SK-N-SH (cell line): ENCODE results near the gene DNAJB1. TPM values are rescaled to one million over a fixed set of nuclear protein-coding genes. Genes with fewer than 3 reads are reported as not detected.

ENCODE experiments used
- CTCF ChIA-PET: fragments of 300-600, 350-600 bp; formaldehyde crosslinking; extraction: SDS; loops from one replicate; lab custom pipeline; 2021; lab: Yijun Ruan, JAX
- POLR2A ChIA-PET: fragments of 350-600 bp; sonication (Branson Sonifier 250); formaldehyde crosslinking; extraction: SDS; loops from one replicate; lab custom pipeline; 2020; ENCODE audit warnings: antibody characterized with exemption, inconsistent platforms; lab: Yijun Ruan, JAX
- DNase-seq: peaks from one replicate; pipeline ENCODE4 v3.0.0; 2012
- H2AFZ ChIP-seq: fragments of 200-600 bp; sonication (generic); 2 replicates; pipeline ENCODE4 v1.8.1; 2016; ENCODE audit warnings: antibody characterized with exemption, mild to moderate bottlenecking, low read depth
- H3F3A ChIP-seq: fragments of 200-600 bp; sonication (generic); replicated peaks from 2 replicates; pipeline ENCODE3; 2016; ENCODE audit warnings: antibody characterized with exemption, mild to moderate bottlenecking; ENCODE audit not compliant: insufficient read depth
- H3K27ac ChIP-seq, 2 experiments: fragments of 200-500 bp in 1 of 2; fragments of 200-600 bp in 1 of 2; sonication (Bioruptor generic) in 1 of 2; sonication (generic), shearing (Covaris generic) in 1 of 2; 2 replicates each; pipeline versions ENCODE4 v1.5.1 to v1.6.1; 2014 to 2016; ENCODE audit warnings: low read depth in 2 of 2, inconsistent platforms in 1 of 2, low read length in 1 of 2, mild to moderate bottlenecking in 1 of 2, mixed read lengths in 1 of 2
- H3K27me3 ChIP-seq: fragments of 200-600 bp; sonication (generic), shearing (Covaris generic); 2 replicates; pipeline ENCODE4 v1.6.1; 2016; ENCODE audit warnings: mixed run types; ENCODE audit not compliant: insufficient read depth
- H3K36me3 ChIP-seq, 2 experiments: fragments of 200-500 bp in 1 of 2; fragments of 200-600 bp in 1 of 2; sonication (Bioruptor generic) in 1 of 2; sonication (generic) in 1 of 2; replicated peaks in 1 of 2; 2 replicates each; pipeline versions ENCODE3 to v1.5.1; 2014 to 2016; ENCODE audit warnings: low read length in 1 of 2, mild to moderate bottlenecking in 1 of 2; ENCODE audit not compliant: insufficient read depth in 2 of 2, control insufficient read depth in 1 of 2
- H3K4me1 ChIP-seq, 2 experiments: fragments of 200-500 bp in 1 of 2; fragments of 200-600 bp in 1 of 2; sonication (Bioruptor generic) in 1 of 2; sonication (generic), shearing (Covaris generic) in 1 of 2; 2 replicates each; pipeline versions ENCODE4 v1.5.1 to v1.6.1; 2014 to 2016; ENCODE audit warnings: low read depth in 1 of 2, low read length in 1 of 2, mixed run types in 1 of 2; ENCODE audit not compliant: insufficient read depth in 2 of 2, control insufficient read depth in 1 of 2
- H3K4me2 ChIP-seq: fragments of 200-600 bp; sonication (generic), shearing (Covaris generic); 2 replicates; pipeline ENCODE4 v1.6.1; 2017; ENCODE audit warnings: mixed run types
- H3K4me3 ChIP-seq, 2 experiments: fragments of 200-500 bp in 1 of 2; fragments of 200-600 bp in 1 of 2; sonication (Bioruptor generic) in 1 of 2; sonication (generic), shearing (Covaris generic) in 1 of 2; 2 replicates each; pipeline versions ENCODE4 v1.5.1 to v1.8.1; 2014 to 2016; ENCODE audit warnings: low read depth in 2 of 2, inconsistent platforms in 1 of 2, low read length in 1 of 2, mild to moderate bottlenecking in 1 of 2, mixed read lengths in 1 of 2, moderate library complexity in 1 of 2
- H3K79me2 ChIP-seq: fragments of 200-600 bp; sonication (generic); 2 replicates; pipeline ENCODE4 v1.8.1; 2017; ENCODE audit warnings: mild to moderate bottlenecking; ENCODE audit not compliant: insufficient read depth
- H3K9ac ChIP-seq: fragments of 200-600 bp; sonication (generic); 2 replicates; pipeline ENCODE4 v1.6.1; 2017; ENCODE audit warnings: mixed run types
- H3K9me2 ChIP-seq: fragments of 200-600 bp; sonication (generic); 2 replicates; pipeline ENCODE4 v1.6.1; 2017; ENCODE audit warnings: mixed run types
- H3K9me3 ChIP-seq: fragments of 200-600 bp; sonication (generic); 2 replicates; pipeline ENCODE4 v1.6.1; 2017; ENCODE audit warnings: mixed run types, mild to moderate bottlenecking, moderate library complexity
- H4K20me1 ChIP-seq: fragments of 200-600 bp; sonication (generic); 2 replicates; pipeline ENCODE4 v1.6.1; 2017; ENCODE audit warnings: mild to moderate bottlenecking, mixed run types; ENCODE audit not compliant: insufficient read depth
- CHD2 ChIP-seq: fragments of 150-350 bp; IDR thresholded peaks from 2 replicates; pipeline ENCODE4 v1.6.1; 2018; ENCODE audit warnings: low read length; ENCODE audit not compliant: partially characterized antibody
- ELF1 ChIP-seq: IDR thresholded peaks from 2 replicates; pipeline ENCODE4 v1.4.0; 2012
- EP300 ChIP-seq, 2 experiments: IDR thresholded peaks; 2 replicates each; pipeline versions ENCODE4 v1.4.0 to v1.6.1; 2012; ENCODE audit warnings: borderline replicate concordance in 1 of 2, low read depth in 1 of 2, low read length in 1 of 2
- EZH2phosphoT487 ChIP-seq: fragments of 200-600 bp; sonication (generic); IDR thresholded peaks from 2 replicates; pipeline ENCODE4 v1.6.1; 2017; ENCODE audit warnings: low read depth, mixed run types, mild to moderate bottlenecking, antibody characterized with exemption, moderate library complexity, borderline replicate concordance
- FOSL2 ChIP-seq: IDR thresholded peaks from 2 replicates; pipeline ENCODE4 v1.4.0; 2012; ENCODE audit warnings: low read depth, mild to moderate bottlenecking, moderate library complexity, borderline replicate concordance
- FOXJ3 ChIP-seq: sonication (generic); formaldehyde crosslinking; IDR thresholded peaks from 2 replicates; pipeline ENCODE4 v1.5.1; 2020; ENCODE audit warnings: mild to moderate bottlenecking, missing genetic modification reagents
- FOXM1 ChIP-seq: IDR thresholded peaks from 2 replicates; pipeline ENCODE4 v1.4.0; 2012; ENCODE audit warnings: low read depth, mild to moderate bottlenecking
- GABPA ChIP-seq: IDR thresholded peaks from 2 replicates; pipeline ENCODE4 v1.4.0; 2012; ENCODE audit warnings: low read depth, mild to moderate bottlenecking
- GATA2 ChIP-seq: sonication (generic); formaldehyde crosslinking; IDR thresholded peaks from 2 replicates; pipeline ENCODE4 v1.5.0; 2020; ENCODE audit warnings: mild to moderate bottlenecking, missing genetic modification reagents
- JUND ChIP-seq: IDR thresholded peaks from 2 replicates; pipeline ENCODE4 v1.4.0; 2012
- MEF2A ChIP-seq: IDR thresholded peaks from 2 replicates; pipeline ENCODE4 v1.4.0; 2012; ENCODE audit warnings: low read depth, borderline replicate concordance
- NFIC ChIP-seq: IDR thresholded peaks from 2 replicates; pipeline ENCODE4 v1.4.0; 2012; ENCODE audit warnings: borderline replicate concordance
- NRF1 ChIP-seq: IDR thresholded peaks from 2 replicates; pipeline ENCODE4 v1.6.1; 2012; ENCODE audit warnings: low read depth, mild to moderate bottlenecking, low read length
- POLR2AphosphoS5 ChIP-seq: IDR thresholded peaks from 2 replicates; pipeline ENCODE4 v1.6.1; 2012; ENCODE audit warnings: low read depth, low read length
- RAD21 ChIP-seq: IDR thresholded peaks from 2 replicates; pipeline ENCODE4 v1.6.1; 2012; ENCODE audit warnings: mild to moderate bottlenecking, low read length
- RCOR1 ChIP-seq: fragments of 150-350 bp; IDR thresholded peaks from 2 replicates; pipeline ENCODE4 v1.6.1; 2017; ENCODE audit warnings: antibody characterized with exemption, low read length
- RFX5 ChIP-seq: IDR thresholded peaks from 2 replicates; pipeline ENCODE4 v1.6.1; 2012; ENCODE audit warnings: mild to moderate bottlenecking, improper control_type of control experiment, low read length
- RXRA ChIP-seq: IDR thresholded peaks from 2 replicates; pipeline ENCODE4 v1.4.0; 2012; ENCODE audit warnings: low read depth, mild to moderate bottlenecking, borderline replicate concordance
- SIN3A ChIP-seq: IDR thresholded peaks from 2 replicates; pipeline ENCODE4 v1.6.1; 2012; ENCODE audit warnings: low read depth, mild to moderate bottlenecking, low read length, moderate library complexity, borderline replicate concordance
- TAF1 ChIP-seq: IDR thresholded peaks from 2 replicates; pipeline ENCODE4 v1.6.1; 2012; ENCODE audit warnings: low read depth, mild to moderate bottlenecking, low read length, moderate library complexity, borderline replicate concordance
- TCF12 ChIP-seq: IDR thresholded peaks from 2 replicates; pipeline ENCODE4 v1.4.0; 2012
- TEAD4 ChIP-seq: IDR thresholded peaks from 2 replicates; pipeline ENCODE4 v1.4.0; 2012; ENCODE audit warnings: mild to moderate bottlenecking, borderline replicate concordance; ENCODE audit not compliant: insufficient read depth
- YY1 ChIP-seq: IDR thresholded peaks from 2 replicates; pipeline ENCODE4 v1.4.0; 2012; ENCODE audit warnings: low read depth, mild to moderate bottlenecking
- WGBS: methylation state at CpG from one replicate; pipeline ENCODE4 v1.1.6; 2017; ENCODE audit warnings: low lambda C conversion rate; 5-methylcytosine and 5-hydroxymethylcytosine counted together
- polyA plus RNA-seq, 3 experiments: library from polyadenylated mRNA; depleted of rRNA; stranded (reverse); fragments of >200 nt; gene quantifications; 2 replicates each; pipeline ENCODE4 v1.2.3, GENCODE V29; 2012
- TF ChIP-seq, protein P1 (sequence below): fragments of 200-600 bp; sonication (generic); IDR thresholded peaks from 2 replicates; pipeline ENCODE4 v1.6.1; 2017; ENCODE audit warnings: antibody characterized with exemption, mild to moderate bottlenecking, moderate library complexity
- TF ChIP-seq, protein P2 (sequence below): fragments of 150-350 bp; IDR thresholded peaks from 2 replicates; pipeline ENCODE4 v1.6.1; 2016; ENCODE audit warnings: mild to moderate bottlenecking, low read depth, low read length
- TF ChIP-seq, protein P3 (sequence below): IDR thresholded peaks from 2 replicates; pipeline ENCODE4 v1.4.0; 2012; ENCODE audit warnings: low read depth, borderline replicate concordance
- TF ChIP-seq, protein P4 (sequence below): IDR thresholded peaks from 2 replicates; pipeline ENCODE4 v1.4.0; 2012; ENCODE audit warnings: low read depth
- TF ChIP-seq, protein P5 (sequence below): IDR thresholded peaks from 2 replicates; pipeline ENCODE4 v1.6.1; 2012; ENCODE audit warnings: mild to moderate bottlenecking, low read depth, low read length, moderate library complexity

DNAJB1 gene
- polyA plus RNA-seq, 1 of the 3 experiments (the other 2 are of a cell fraction), result 103 TPM

DNA sequence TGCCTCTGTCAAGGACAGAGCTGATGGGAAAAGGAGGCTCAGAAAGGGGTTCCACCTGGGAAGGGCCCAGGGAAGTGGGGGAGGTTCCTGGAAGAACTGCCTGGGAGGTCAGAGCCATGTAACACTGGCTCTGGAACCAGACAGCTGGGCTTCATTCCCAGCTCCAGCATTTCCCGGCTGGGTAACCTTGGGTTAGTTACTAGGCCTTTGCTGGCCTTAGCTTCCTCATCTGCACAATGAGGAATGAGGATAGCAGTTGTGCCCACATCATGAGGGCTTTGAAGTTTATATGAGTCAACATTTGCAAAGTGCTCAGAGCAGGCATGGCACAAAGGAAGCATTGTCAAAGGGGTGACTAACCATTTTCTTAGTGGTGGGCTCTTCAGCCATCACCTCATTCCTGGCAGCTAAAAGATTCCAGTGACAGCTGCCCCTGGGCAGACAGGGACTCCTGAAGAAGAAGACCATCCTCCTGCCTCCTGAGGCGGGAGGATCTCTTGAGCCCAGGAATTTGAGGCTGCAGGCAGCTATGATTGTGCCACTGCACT lies 1.7 kb upstream of the DNAJB1 start:
- WGBS, result 17% methylated on average over 1 of the region's 2 CpGs
- CTCF ChIA-PET, result no interaction called here
- Histone ChIP-seq H3K9me2 (no peaks in the 10 kb centered on the region), H4K20me1 (peaks cover 27% of the 10 kb centered on the region), H3F3A (peaks cover 30% of the 10 kb centered on the region), H3K27me3 (no peaks in the 10 kb centered on the region), H3K27ac (peak overlapping the region in 1 of 2 experiments; percentile 95; a peak in 3 of 4 replicates), H3K9me3 (no peaks in the 10 kb centered on the region), H3K4me2 (peak overlapping the region; percentile 67), H3K79me2 (peaks cover 32% of the 10 kb centered on the region), H2AFZ (peak overlapping the region; percentile 48; the same call in 1 of the 2 replicates), H3K4me1 (peaks cover 24 to 41% of the 10 kb centered on the region in 2 experiments; a peak in 3 of 4 replicates), H3K36me3 (peaks cover 14 to 17% of the 10 kb centered on the region in 2 experiments), H3K9ac (peak overlapping the region; percentile 54), H3K4me3 (no peak overlapping the region)
- DNase-seq, result no peak
- POLR2A ChIA-PET, result no interaction called here
- 0 out of 2 replicates have a peak, but pooled peaks have one; percentile 19 for TF ChIP-seq YY1
- TF ChIP-seq, protein P1, sequence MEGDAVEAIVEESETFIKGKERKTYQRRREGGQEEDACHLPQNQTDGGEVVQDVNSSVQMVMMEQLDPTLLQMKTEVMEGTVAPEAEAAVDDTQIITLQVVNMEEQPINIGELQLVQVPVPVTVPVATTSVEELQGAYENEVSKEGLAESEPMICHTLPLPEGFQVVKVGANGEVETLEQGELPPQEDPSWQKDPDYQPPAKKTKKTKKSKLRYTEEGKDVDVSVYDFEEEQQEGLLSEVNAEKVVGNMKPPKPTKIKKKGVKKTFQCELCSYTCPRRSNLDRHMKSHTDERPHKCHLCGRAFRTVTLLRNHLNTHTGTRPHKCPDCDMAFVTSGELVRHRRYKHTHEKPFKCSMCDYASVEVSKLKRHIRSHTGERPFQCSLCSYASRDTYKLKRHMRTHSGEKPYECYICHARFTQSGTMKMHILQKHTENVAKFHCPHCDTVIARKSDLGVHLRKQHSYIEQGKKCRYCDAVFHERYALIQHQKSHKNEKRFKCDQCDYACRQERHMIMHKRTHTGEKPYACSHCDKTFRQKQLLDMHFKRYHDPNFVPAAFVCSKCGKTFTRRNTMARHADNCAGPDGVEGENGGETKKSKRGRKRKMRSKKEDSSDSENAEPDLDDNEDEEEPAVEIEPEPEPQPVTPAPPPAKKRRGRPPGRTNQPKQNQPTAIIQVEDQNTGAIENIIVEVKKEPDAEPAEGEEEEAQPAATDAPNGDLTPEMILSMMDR, result no peak
- TF ChIP-seq, protein P2, sequence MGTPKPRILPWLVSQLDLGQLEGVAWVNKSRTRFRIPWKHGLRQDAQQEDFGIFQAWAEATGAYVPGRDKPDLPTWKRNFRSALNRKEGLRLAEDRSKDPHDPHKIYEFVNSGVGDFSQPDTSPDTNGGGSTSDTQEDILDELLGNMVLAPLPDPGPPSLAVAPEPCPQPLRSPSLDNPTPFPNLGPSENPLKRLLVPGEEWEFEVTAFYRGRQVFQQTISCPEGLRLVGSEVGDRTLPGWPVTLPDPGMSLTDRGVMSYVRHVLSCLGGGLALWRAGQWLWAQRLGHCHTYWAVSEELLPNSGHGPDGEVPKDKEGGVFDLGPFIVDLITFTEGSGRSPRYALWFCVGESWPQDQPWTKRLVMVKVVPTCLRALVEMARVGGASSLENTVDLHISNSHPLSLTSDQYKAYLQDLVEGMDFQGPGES, result no peak
- TF ChIP-seq CHD2, result no peak
- peak; percentile 80; the same call in 1 of the 2 replicates for TF ChIP-seq JUND
- peak; percentile 71; the same call in 1 of the 2 replicates for TF ChIP-seq SIN3A
- TF ChIP-seq, protein P3, sequence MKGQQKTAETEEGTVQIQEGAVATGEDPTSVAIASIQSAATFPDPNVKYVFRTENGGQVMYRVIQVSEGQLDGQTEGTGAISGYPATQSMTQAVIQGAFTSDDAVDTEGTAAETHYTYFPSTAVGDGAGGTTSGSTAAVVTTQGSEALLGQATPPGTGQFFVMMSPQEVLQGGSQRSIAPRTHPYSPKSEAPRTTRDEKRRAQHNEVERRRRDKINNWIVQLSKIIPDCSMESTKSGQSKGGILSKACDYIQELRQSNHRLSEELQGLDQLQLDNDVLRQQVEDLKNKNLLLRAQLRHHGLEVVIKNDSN, result no peak
- TF ChIP-seq EZH2phosphoT487, result no peak
- no peak for TF ChIP-seq FOXM1
- TF ChIP-seq NFIC, result no peak; the same call in 1 of the 2 replicates
- TF ChIP-seq RXRA, result peak; percentile 83; the same call in 1 of the 2 replicates
- TF ChIP-seq, protein P4, sequence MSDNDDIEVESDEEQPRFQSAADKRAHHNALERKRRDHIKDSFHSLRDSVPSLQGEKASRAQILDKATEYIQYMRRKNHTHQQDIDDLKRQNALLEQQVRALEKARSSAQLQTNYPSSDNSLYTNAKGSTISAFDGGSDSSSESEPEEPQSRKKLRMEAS, result peak; percentile 60; the same call in 1 of the 2 replicates
- no peak for TF ChIP-seq GABPA
- TF ChIP-seq RAD21, result no peak
- TF ChIP-seq RCOR1, result no peak
- TF ChIP-seq POLR2AphosphoS5, result peak; percentile 53; the same call in 1 of the 2 replicates
- TF ChIP-seq TAF1, result no peak
- TF ChIP-seq MEF2A, result no peak
- no peak for TF ChIP-seq NRF1
- peak; percentile 12; the same call in 1 of the 2 replicates for TF ChIP-seq TEAD4
- peak; percentile 64; the same call in 1 of the 2 replicates for TF ChIP-seq ELF1
- no peak for TF ChIP-seq GATA2 (CRISPR knock-in tag)
- TF ChIP-seq FOSL2, result peak; percentile 65; the same call in 1 of the 2 replicates
- TF ChIP-seq EP300 (IDR thresholded peaks at IDR 0.05; ENCODE audit: borderline replicate concordance in 1 of 2, low read depth in 1 of 2, low read length in 1 of 2), result peak in 1 of 2 experiments; percentile 67; a peak in 1 of 4 replicates
- TF ChIP-seq RFX5, result no peak
- TF ChIP-seq, protein P5, sequence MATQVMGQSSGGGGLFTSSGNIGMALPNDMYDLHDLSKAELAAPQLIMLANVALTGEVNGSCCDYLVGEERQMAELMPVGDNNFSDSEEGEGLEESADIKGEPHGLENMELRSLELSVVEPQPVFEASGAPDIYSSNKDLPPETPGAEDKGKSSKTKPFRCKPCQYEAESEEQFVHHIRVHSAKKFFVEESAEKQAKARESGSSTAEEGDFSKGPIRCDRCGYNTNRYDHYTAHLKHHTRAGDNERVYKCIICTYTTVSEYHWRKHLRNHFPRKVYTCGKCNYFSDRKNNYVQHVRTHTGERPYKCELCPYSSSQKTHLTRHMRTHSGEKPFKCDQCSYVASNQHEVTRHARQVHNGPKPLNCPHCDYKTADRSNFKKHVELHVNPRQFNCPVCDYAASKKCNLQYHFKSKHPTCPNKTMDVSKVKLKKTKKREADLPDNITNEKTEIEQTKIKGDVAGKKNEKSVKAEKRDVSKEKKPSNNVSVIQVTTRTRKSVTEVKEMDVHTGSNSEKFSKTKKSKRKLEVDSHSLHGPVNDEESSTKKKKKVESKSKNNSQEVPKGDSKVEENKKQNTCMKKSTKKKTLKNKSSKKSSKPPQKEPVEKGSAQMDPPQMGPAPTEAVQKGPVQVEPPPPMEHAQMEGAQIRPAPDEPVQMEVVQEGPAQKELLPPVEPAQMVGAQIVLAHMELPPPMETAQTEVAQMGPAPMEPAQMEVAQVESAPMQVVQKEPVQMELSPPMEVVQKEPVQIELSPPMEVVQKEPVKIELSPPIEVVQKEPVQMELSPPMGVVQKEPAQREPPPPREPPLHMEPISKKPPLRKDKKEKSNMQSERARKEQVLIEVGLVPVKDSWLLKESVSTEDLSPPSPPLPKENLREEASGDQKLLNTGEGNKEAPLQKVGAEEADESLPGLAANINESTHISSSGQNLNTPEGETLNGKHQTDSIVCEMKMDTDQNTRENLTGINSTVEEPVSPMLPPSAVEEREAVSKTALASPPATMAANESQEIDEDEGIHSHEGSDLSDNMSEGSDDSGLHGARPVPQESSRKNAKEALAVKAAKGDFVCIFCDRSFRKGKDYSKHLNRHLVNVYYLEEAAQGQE, result no peak
- no peak for TF ChIP-seq FOXJ3 (CRISPR knock-in tag)
- TF ChIP-seq TCF12, result peak; percentile 79
